Karpas-422 (cell line): ENCODE results near the gene VIPR1. TPM values are rescaled to one million over a fixed set of nuclear protein-coding genes. Genes with fewer than 3 reads are reported as not detected.
"Not testable (repeated sequence)": the region's sequence is repeated elsewhere in the genome, so short reads cannot be mapped to it uniquely, and the experiment has no call there.

ENCODE experiments used
- DNase-seq: peaks from one replicate; pipeline ENCODE4 v3.0.0-alpha.2; 2015
- H2AFZ ChIP-seq: fragments of 200-600 bp; sonication (generic); 2 replicates; pipeline ENCODE4 v1.6.1; 2014; ENCODE audit warnings: antibody characterized with exemption, low read length, mixed read lengths
- H3K27ac ChIP-seq: fragments of 200-600 bp; sonication (generic); 2 replicates; pipeline ENCODE4 v1.5.1; 2014; ENCODE audit warnings: mild to moderate bottlenecking, low read length, moderate library complexity
- H3K27me3 ChIP-seq: fragments of 200-600 bp; sonication (generic); 2 replicates; pipeline ENCODE4 v1.6.1; 2014; ENCODE audit warnings: low read length, mixed read lengths
- H3K36me3 ChIP-seq: fragments of 200-600 bp; sonication (generic); 2 replicates; pipeline ENCODE4 v1.6.1; 2014; ENCODE audit warnings: low read length, mixed read lengths; ENCODE audit not compliant: insufficient read depth
- H3K4me1 ChIP-seq: fragments of 200-600 bp; sonication (generic); 2 replicates; pipeline ENCODE4 v1.6.1; 2014; ENCODE audit warnings: mild to moderate bottlenecking, low read length, mixed read lengths
- H3K4me2 ChIP-seq: fragments of 200-600 bp; sonication (generic); 2 replicates; pipeline ENCODE4 v1.6.1; 2014; ENCODE audit warnings: low read length, low read depth, mild to moderate bottlenecking; ENCODE audit not compliant: poor library complexity, severe bottlenecking
- H3K4me3 ChIP-seq: fragments of 200-600 bp; sonication (generic); 2 replicates; pipeline ENCODE4 v1.5.1; 2014; ENCODE audit warnings: mild to moderate bottlenecking, antibody characterized with exemption, low read length, mixed read lengths
- H3K79me2 ChIP-seq: fragments of 200-600 bp; sonication (generic); 2 replicates; pipeline ENCODE4 v1.6.1; 2014; ENCODE audit warnings: mild to moderate bottlenecking, low read length, mixed read lengths
- H3K9ac ChIP-seq: fragments of 200-600 bp; sonication (generic); 2 replicates; pipeline ENCODE4 v1.6.0; 2014; ENCODE audit warnings: low read length
- H3K9me2 ChIP-seq: fragments of 200-600 bp; sonication (generic), shearing (Covaris generic); replicated peaks from 2 replicates; pipeline ENCODE4 v1.6.0; 2014; ENCODE audit warnings: mild to moderate bottlenecking, low read length, moderate library complexity; ENCODE audit not compliant: insufficient read depth
- H3K9me3 ChIP-seq: fragments of 300-700, 200-600 bp; sonication (generic); 2 replicates; pipeline ENCODE4 v1.6.1; 2014; ENCODE audit warnings: low read length, mixed read lengths
- H4K20me1 ChIP-seq: fragments of 200-600 bp; sonication (generic); 2 replicates; pipeline ENCODE4 v1.6.1; 2014; ENCODE audit warnings: mild to moderate bottlenecking, antibody characterized with exemption, low read length, low read depth; ENCODE audit not compliant: insufficient read depth
- total RNA-seq: library from RNA; depleted of rRNA; stranded (reverse); fragments of >200 nt; shearing (Covaris generic); gene quantifications from 2 replicates; pipeline ENCODE4 v1.2.3, GENCODE V29; 2014; ENCODE audit warnings: low replicate concordance

VIPR1 gene
- total RNA-seq, 1 experiment from 2014 or later: 0.41 TPM

GRCh38 chr3:42549131-42549530, 46.7 kb downstream of the VIPR1 start:
- Histone ChIP-seq H3K4me2 (no peak overlapping the region), H3K4me3 (no peak overlapping the region), H3K9ac (no peak overlapping the region), H2AFZ (no peak overlapping the region), H3K79me2 (no peaks in the 10 kb centered on the region), H3K36me3 (peaks cover 22% of the 10 kb centered on the region), H4K20me1 (no peaks in the 10 kb centered on the region), H3K27me3 (no peaks in the 10 kb centered on the region), H3K9me3 (no peaks in the 10 kb centered on the region), H3K4me1 (no peaks in the 10 kb centered on the region), H3K9me2 (no peaks in the 10 kb centered on the region), H3K27ac (no peak overlapping the region)
- no peak for DNase-seq

- H3K9ac ChIP-seq: no peak overlapping the region
- no peaks in the 10 kb centered on the region for H3K27me3 ChIP-seq
- H3K4me2 ChIP-seq: no peak overlapping the region
- H4K20me1 ChIP-seq: no peaks in the 10 kb centered on the region
- no peaks in the 10 kb centered on the region for H3K4me1 ChIP-seq
- peaks cover 22% of the 10 kb centered on the region for H3K36me3 ChIP-seq
- no peak for DNase-seq
- no peaks in the 10 kb centered on the region for H3K9me2 ChIP-seq
- no peaks in the 10 kb centered on the region for H3K79me2 ChIP-seq
- no peak overlapping the region for H3K4me3 ChIP-seq
- H3K27ac ChIP-seq: no peak overlapping the region
- no peaks in the 10 kb centered on the region for H3K9me3 ChIP-seq
- H2AFZ ChIP-seq: no peak overlapping the region
These were observed 47.8 kb downstream of the VIPR1 start for GRCh38 chr3:42550250-42550649.

GRCh38 chr3:42552830-42553229, 50.4 kb downstream of the VIPR1 start:
- Histone ChIP-seq H3K27ac (no peak overlapping the region), H3K36me3 (peaks cover 38% of the 10 kb centered on the region), H3K4me1 (no peaks in the 10 kb centered on the region)

GRCh38 chr3:42556089-42556632, 53.7 kb downstream of the VIPR1 start:
- Histone ChIP-seq H3K36me3 (peaks cover 43% of the 10 kb centered on the region), H4K20me1 (no peaks in the 10 kb centered on the region), H3K4me1 (no peaks in the 10 kb centered on the region), H3K4me2 (no peak overlapping the region), H3K27me3 (no peaks in the 10 kb centered on the region), H2AFZ (no peak overlapping the region), H3K9me3 (no peaks in the 10 kb centered on the region), H3K9me2 (no peaks in the 10 kb centered on the region), H3K79me2 (no peaks in the 10 kb centered on the region), H3K27ac (no peak overlapping the region), H3K4me3 (no peak overlapping the region), H3K9ac (no peak overlapping the region)
- DNase-seq: no peak

More at GRCh38 chr3:42552830-42553229, 50.4 kb downstream of the VIPR1 start:
- Histone ChIP-seq H3K4me3 (no peak overlapping the region), H2AFZ (no peak overlapping the region), H3K79me2 (no peaks in the 10 kb centered on the region), H3K9me3 (no peaks in the 10 kb centered on the region), H3K27me3 (no peaks in the 10 kb centered on the region), H3K9me2 (no peaks in the 10 kb centered on the region), H4K20me1 (no peaks in the 10 kb centered on the region), H3K4me2 (no peak overlapping the region), H3K9ac (no peak overlapping the region)
- no peak for DNase-seq

- H3K27ac ChIP-seq, H3K9me2 ChIP-seq, H3K4me3 ChIP-seq, H3K4me2 ChIP-seq, H3K4me1 ChIP-seq, H3K9me3 ChIP-seq, H3K9ac ChIP-seq, H2AFZ ChIP-seq, H4K20me1 ChIP-seq, H3K79me2 ChIP-seq, DNase-seq, H3K27me3 ChIP-seq: not testable (repeated sequence)
- peaks cover 43% of the 10 kb centered on the region for H3K36me3 ChIP-seq
These were observed 54.4 kb downstream of the VIPR1 start for GRCh38 chr3:42556817-42557216.

GRCh38 chr3:42557854-42558253, 55.4 kb downstream of the VIPR1 start:
- Histone ChIP-seq H3K4me1 (no peaks in the 10 kb centered on the region), H3K9me3 (no peaks in the 10 kb centered on the region), H3K9me2 (no peaks in the 10 kb centered on the region), H3K27ac (no peak overlapping the region), H3K4me2 (no peak overlapping the region), H4K20me1 (no peaks in the 10 kb centered on the region), H3K9ac (no peak overlapping the region), H3K79me2 (no peaks in the 10 kb centered on the region), H3K36me3 (peaks cover 34% of the 10 kb centered on the region), H3K4me3 (no peak overlapping the region), H3K27me3 (no peaks in the 10 kb centered on the region), H2AFZ (no peak overlapping the region)
- no peak for DNase-seq

- Histone ChIP-seq H3K9me2 (no peaks in the 10 kb centered on the region), H3K79me2 (0 out of 2 replicates have a peak, but pooled peaks cover 4% of the 10 kb centered on the region), H2AFZ (no peak overlapping the region), H3K9ac (no peak overlapping the region), H3K4me3 (no peak overlapping the region), H3K4me2 (no peak overlapping the region), H3K27me3 (no peaks in the 10 kb centered on the region), H3K9me3 (no peaks in the 10 kb centered on the region), H3K27ac (no peak overlapping the region), H4K20me1 (no peaks in the 10 kb centered on the region), H3K4me1 (no peaks in the 10 kb centered on the region), H3K36me3 (peaks cover 16% of the 10 kb centered on the region; the same call in 1 of the 2 replicates)
- DNase-seq: no peak
These were observed 59.8 kb downstream of the VIPR1 start for GRCh38 chr3:42562047-42562907.

GRCh38 chr3:42569593-42570142, 67.2 kb downstream of the VIPR1 start:
- no peak for DNase-seq
- Histone ChIP-seq H3K9ac (no peak overlapping the region), H3K4me2 (no peak overlapping the region), H3K27ac (no peak overlapping the region), H3K4me1 (peaks cover 7% of the 10 kb centered on the region), H3K27me3 (no peaks in the 10 kb centered on the region), H3K9me2 (no peaks in the 10 kb centered on the region), H3K36me3 (peaks cover 16% of the 10 kb centered on the region; the same call in 1 of the 2 replicates), H3K79me2 (peaks cover 62% of the 10 kb centered on the region), H3K4me3 (no peak overlapping the region), H2AFZ (no peak overlapping the region), H3K9me3 (no peaks in the 10 kb centered on the region), H4K20me1 (no peaks in the 10 kb centered on the region)
